HTERT RPE-1 (cell line): ENCODE measurements around the gene SYCP1.
"Not testable (repeated sequence)": the region's sequence is repeated elsewhere in the genome, so short reads cannot be mapped to it uniquely, and the experiment has no call there.

Experiments used
- in situ Hi-C: fragments of 300-500 bp; cut with MboI; formaldehyde crosslinking; loops from 4 replicates; pipeline ENCODE4 v1.14.3; 2020; ENCODE audit warnings: low sequenced_read_pairs

SYCP1 gene

GRCh38 chr1:114976891-114977290 is 122.2 kb downstream of the SYCP1 start:
- in situ Hi-C loops: no loop called here

- in situ Hi-C loops: no loop called here
Observed at GRCh38 chr1:114979278-114979891, 124.7 kb downstream of the SYCP1 start.

- in situ Hi-C loops: no loop called here
Observed at GRCh38 chr1:114982251-114982650, 127.6 kb downstream of the SYCP1 start.

- in situ Hi-C loops: no loop called here
Observed at GRCh38 chr1:114986286-114986685, 131.6 kb downstream of the SYCP1 start.

- in situ Hi-C loops: no loop called here
Observed at GRCh38 chr1:114988095-114988494, 133.4 kb downstream of the SYCP1 start.

- in situ Hi-C loops: no loop called here
Observed at GRCh38 chr1:114997510-114998289, 143.0 kb downstream of the SYCP1 start.

- in situ Hi-C loops: no loop called here
Observed at GRCh38 chr1:115006191-115006590, 151.5 kb downstream of the SYCP1 start.

GRCh38 chr1:115012006-115012405 is 157.3 kb downstream of the SYCP1 start:
- in situ Hi-C loops: no loop called here

- in situ Hi-C loops: no loop called here
Observed at GRCh38 chr1:115012434-115012833, 157.8 kb downstream of the SYCP1 start.

GRCh38 chr1:115013792-115014191 is 159.1 kb downstream of the SYCP1 start:
- in situ Hi-C loops: no loop called here

- in situ Hi-C loops: not testable (repeated sequence)
Observed at GRCh38 chr1:115019549-115019948, 164.9 kb downstream of the SYCP1 start.

GRCh38 chr1:115021145-115021544 is 166.5 kb downstream of the SYCP1 start:
- in situ Hi-C loops: no loop called here

- in situ Hi-C loops: no loop called here
Observed at GRCh38 chr1:115023593-115023992, 168.9 kb downstream of the SYCP1 start.

GRCh38 chr1:115029526-115029925 is 174.9 kb downstream of the SYCP1 start, which contains the start of gene TSHB:
TSHB (plus strand) TSS chr1:115029826; CDS start chr1:115033363, 3,537 bp downstream.
- in situ Hi-C loops: no loop called here

GRCh38 chr1:115031595-115031994 is 176.9 kb downstream of the SYCP1 start:
- in situ Hi-C loops: no loop called here

- in situ Hi-C loops: no loop called here
Observed at GRCh38 chr1:115035652-115036051, 181.0 kb downstream of the SYCP1 start.

GRCh38 chr1:115036814-115037507 is 182.3 kb downstream of the SYCP1 start:
- in situ Hi-C loops: no loop called here

GRCh38 chr1:115040501-115040900 is 185.8 kb downstream of the SYCP1 start:
- in situ Hi-C loops: no loop called here

GRCh38 chr1:115041654-115042053 is 187.0 kb downstream of the SYCP1 start:
- in situ Hi-C loops: no loop called here
